Left renal cortex interstitium (tissue), 4 donors: Measurements from ENCODE around the gene SLC25A47. TPM values are rescaled to one million over a fixed set of nuclear protein-coding genes. Genes with fewer than 3 reads are reported as not detected.
"Not testable (repeated sequence)": the region's sequence is repeated elsewhere in the genome, so short reads cannot be mapped to it uniquely, and the experiment has no call there.

Experiments
- DNase-seq, 4 donors: peaks; one replicate each; pipeline ENCODE4 v3.0.0-alpha.2; 2013; ENCODE audit warnings: low read depth in 4 of 4, low spot score in 2 of 4, missing footprints in 1 of 4
- polyA plus RNA-seq, 4 donors: library from polyadenylated mRNA; unstranded; fragments of 120-200 nt; gene quantifications; one replicate each; pipeline ENCODE4 v1.2.1, GENCODE V29; 2013; ENCODE audit not compliant: insufficient read length in 4 of 4

The SLC25A47 gene
- polyA plus RNA-seq, 4 donors = not detected

DNA sequence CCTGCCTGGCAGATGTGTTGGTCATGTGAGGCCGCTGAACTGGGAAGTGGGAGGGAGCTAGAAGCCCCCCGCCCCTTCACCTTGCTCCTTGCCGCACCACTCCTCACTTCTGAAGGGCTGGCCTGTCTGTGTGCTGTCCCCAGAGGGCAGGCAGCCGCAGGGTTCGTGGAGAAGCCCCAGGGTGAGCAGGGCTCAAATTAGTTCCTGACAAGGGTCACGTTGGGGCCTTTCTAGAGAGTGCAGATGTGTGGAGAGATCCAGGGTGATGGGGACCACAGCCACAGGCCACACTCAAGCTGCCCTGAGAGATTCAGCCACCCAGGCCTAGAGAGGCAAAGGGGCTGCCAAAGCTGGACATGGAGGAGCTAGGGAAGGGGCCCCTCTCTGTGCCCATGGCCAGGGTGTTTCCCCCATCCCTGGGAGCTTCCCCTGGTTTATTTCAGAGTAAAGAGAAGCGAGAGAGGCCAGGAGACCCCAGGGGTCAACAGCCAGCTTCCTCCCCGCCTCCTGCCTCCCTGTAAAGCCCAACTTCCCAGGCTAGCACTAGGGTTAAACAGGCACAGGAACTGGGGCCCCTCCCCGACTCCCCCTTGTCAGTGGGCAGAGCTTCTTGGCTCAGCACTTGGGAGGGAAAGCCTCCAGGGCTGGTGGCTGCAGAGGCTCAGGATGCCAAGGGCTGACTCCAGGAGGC lies 33.1 kb upstream of the SLC25A47 start:
- no peak for DNase-seq

DNA sequence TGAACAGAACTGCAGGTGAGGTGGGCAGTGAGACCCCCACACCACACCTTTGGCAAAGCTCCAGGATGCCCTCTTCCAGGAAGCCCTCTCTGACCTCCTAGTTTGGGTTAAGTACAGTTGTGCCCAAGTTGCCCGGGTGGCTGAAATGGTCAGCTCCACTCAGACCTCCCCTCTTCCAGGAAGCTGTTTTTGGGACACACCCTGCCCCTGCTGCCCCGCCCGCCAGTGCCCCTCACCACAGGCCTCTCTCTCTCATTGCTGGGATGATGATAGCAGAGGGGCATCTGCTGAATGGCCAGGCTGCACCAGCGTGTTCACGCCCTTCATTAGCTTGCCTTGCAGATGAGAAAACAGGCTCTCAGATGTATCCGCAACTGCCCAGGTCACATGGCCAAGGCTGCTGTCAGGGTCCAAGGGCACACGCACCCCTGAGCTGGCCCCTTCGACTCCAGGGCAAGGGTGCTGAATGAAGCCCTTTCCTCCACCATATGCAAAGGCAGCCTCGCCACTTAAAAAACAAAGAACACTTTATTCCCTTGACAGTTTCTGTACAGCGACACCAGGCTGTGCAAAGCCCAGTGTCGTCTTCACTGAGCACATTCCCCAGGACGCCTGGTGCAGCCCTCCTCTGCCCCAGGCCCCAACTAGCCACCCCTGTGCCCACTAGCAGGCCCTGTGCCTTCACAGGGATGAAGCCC lies 32.4 kb upstream of the SLC25A47 start:
- no peak for DNase-seq

DNA sequence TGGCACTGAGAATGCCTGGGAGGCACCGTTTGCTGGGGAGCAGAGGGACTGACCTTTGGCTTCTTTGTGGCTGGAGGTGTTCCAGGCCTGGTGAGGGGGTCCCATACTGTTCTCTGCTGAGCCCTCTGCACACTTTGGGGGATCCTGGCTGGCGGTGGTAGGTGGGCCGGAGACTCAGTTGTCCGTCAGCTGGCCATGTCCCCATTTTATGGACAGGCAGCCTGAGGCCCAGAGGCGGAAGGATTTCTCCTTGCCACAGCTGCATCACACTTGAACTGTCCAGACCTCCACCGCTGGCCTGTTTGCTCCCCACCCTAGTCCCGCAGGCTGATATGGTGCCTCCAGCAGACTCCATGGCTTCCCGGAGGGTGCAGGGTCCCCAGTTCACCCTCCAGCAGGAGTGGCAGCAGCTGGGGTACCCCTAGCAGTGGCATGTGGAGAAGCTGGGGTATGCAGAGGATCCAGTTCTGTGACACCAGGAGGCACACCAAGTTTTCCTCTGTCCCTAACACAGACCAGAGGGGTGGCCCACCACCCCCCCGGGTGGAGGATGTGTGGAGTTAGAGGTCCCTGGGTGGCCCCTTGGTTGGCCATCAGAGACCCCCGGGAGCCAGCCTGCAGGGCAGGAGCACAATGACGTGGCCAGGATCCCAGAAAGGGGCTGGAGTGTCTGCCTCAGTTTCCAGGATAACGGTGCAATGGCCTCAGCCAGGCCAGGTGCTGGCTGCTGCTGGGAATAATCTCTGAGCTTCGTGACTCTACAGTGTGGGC lies 31.6 kb upstream of the SLC25A47 start:
- DNase-seq = no peak

DNA sequence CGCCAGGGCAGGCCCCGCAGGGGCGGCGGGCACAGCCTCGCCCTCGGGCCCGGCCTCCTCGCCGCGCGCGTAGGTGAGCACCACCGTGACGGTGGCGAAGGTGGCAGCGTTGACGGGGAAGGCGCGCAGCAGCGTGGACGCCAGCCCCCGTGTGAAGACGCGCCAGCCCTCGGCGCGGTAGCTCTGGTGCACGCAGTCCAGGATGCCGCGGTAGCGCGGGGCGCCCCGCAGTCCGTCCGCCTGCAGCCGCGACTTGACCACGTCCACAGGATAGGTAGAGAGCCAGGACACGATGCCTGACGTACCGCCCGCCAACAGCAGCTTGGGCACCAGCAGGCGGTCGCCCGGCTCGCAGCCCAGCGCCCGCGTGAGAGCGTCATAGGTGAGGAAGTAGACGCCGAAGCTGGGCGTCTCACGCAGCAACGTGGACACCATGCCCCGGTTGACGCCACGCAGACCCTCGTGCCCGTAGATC lies 30.8 kb upstream of the SLC25A47 start:
- no peak for DNase-seq

DNA sequence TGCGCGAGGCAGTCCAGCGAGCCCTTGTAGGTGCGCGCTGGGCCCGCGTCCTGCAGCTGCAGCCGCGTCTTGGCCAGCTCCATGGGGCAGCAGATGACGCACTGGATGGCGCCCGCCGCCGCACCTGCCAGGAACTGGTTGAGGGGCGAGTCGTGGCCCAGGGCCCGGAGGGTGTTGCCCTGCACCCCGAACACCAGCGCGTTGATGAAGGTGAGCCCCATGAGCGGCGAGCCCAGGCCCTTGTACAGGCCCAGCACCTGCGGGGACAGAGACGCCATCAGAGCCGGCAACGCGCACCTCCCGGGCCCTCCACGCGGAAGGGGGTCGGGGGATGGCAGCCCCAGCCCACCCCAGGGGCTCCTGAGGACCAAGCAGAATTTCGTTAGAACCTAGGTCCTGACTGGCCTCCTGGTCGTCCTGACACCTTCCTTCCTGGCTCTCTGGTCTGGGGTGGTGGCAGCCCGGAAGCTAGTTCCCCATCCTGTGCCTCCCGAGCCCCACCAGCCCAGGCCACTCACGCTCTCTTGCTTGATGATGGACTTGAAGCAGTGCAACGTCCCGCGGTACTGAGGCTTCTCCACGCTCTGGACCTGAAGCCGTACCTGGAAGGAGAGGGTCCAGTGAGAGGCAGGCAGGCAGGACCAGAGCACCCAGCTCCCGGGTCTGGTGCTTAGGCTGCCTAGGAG lies 30.2 kb upstream of the SLC25A47 start:
- no peak for DNase-seq

DNA sequence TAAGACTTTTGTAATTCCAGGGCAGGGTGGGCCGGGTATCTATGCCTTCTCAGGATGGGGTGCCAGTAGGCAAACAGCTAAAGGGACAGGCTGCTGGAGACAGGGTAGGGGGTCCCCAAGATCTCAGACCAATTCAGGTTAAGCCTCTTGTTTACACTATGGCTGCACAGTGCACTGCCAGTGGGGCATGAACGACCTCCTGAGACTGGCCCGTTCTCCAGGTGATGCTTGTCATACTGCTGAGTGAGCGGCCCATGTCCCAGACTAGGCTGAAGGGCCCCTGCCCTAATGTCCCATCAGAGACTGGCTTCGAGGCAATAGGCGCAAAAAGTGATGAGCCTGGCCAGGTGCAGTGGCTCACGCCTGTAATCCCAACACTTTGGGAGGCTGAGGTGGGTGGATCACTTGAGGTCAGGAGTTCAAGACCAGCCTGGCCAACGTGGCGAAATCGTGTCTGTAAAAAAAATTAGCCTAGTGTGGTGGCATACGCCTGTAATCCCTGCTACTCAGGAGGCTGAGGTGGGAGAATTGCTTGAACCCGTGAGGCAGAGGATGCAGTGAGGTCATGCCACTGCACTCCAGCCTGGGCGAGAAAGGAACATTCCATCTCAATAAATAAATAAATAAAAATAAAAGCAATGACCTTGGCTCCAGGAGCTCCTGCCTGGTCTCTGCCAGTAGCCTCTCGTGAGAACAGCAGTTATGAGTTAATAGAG lies 29.5 kb upstream of the SLC25A47 start:
- no peak for DNase-seq

- DNase-seq = no peak
These were observed 28.8 kb upstream of the SLC25A47 start for GRCh38 chr14:100294213-100294962.

DNA sequence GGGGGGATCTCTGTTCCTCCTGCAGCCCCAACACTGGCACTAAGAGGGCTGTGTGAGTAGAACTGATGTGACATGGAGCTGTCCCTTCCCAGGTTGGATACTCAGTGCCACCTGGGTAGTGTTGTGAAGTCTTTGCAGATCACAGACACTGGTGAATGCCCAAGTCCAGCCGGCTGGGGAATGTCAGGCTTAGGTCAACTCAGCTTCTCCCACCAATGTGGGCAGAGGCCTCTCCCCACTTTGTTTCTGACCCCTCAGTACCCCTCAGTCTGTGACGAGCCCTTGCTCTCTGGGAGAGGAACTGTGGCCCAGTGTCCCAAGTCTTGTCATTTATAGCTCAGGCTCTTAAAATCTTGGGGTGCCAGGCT lies 28.2 kb upstream of the SLC25A47 start:
- no peak for DNase-seq

DNA sequence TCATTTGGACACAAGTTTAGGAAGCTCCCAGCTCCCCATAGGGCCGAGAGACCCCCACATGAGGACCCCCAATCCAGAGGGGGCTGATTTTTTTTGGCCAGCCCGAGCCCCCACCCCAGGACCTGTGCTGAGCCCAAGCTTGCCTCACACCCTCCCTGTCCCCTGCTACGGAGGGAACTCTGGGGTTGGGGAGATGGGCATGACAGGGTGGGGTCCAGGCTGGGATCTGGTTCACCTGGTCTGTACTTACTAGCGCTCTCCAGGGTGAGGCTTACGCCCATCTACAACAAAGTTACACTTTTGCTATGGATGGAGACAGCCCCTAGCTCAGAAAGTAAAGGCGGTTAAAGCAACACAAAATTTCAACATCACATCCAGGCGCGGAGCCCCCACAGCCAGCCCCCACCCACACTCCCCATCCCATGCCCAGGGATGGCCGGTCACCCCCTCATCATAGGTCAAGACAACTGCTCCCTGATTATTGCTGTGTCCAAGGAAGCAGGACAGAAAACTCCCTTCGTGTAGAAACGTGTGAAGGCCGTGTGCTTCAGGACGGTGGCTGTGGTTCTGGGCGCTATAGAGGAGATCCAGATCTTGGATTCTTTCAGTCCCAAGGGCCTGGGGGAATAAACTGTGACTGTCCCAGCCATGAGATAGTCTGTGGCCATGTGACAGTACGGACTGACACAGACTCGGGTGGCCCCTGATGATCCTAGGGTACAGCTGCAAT lies 27.6 kb upstream of the SLC25A47 start:
- no peak for DNase-seq

GRCh38 chr14:100296106-100296651 lies 27.0 kb upstream of the SLC25A47 start:
- DNase-seq = no peak

GRCh38 chr14:100296729-100297128 lies 26.4 kb upstream of the SLC25A47 start:
- not testable (repeated sequence) for DNase-seq

GRCh38 chr14:100297320-100298300 lies 25.5 kb upstream of the SLC25A47 start:
- DNase-seq = no peak

DNA sequence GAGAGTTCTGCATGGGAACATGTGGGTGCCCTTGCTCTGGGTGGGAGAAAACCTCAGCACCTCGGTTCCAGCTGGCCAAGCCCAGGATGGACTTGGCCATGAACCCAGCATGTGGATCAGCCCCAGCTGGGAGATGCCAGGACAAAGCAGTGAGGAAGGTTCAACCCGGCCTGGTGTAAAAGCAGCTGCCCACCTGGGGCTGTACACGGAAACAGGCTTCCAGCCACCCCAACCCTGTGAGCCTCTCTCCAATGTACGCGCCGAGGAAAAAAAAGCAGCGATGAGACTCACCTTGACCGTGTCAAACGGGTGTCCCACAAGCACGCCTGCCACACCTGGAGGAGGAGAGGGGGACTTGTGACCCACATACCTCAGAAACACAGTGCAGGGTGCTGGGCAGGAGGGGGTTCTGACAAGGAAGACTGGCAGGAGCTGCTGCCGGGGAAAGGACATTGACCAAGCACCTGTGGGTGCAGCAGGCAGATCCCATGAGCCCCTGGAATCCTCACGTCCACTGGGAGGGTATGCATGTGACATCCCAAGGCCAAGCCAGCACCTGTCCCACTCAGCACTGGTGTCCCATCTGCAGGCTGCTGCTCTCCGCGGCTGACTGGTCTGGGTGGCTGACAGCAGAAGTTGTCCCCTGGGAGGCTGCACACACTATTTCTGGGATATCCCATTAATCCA lies 24.4 kb upstream of the SLC25A47 start:
- DNase-seq = no peak

- no peak for DNase-seq
These were observed 23.9 kb upstream of the SLC25A47 start for GRCh38 chr14:100299238-100299560.

DNA sequence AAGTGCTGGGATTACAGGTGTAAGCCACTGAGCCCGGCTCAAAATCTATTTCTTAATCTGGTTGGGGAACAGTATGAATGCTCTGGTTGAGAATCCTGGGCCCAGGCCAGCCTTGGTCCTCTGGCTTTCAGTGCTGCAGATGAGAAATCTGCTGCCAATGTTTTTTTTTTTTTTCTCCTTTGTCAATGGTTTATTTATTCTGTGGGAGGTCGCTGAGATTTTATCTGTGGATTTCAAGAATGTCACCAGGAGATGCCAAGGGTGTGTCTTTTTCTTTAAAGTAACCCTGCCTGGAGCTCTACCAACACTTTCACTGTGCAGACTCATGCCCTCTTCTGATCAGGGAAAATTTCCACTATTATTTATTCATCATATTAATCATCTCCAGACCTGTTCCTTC lies 20.5 kb upstream of the SLC25A47 start:
- DNase-seq = no peak

- no peak for DNase-seq
These were observed 20.0 kb upstream of the SLC25A47 start for GRCh38 chr14:100303179-100303578.

GRCh38 chr14:100303925-100304324 lies 19.2 kb upstream of the SLC25A47 start:
- no peak for DNase-seq
